Melanocyte of skin (primary cell): ENCODE data around the gene ETFBKMT. TPM values are rescaled to one million over a fixed set of nuclear protein-coding genes. Genes with fewer than 3 reads are reported as not detected.

Source experiments
- total RNA-seq, 2 donors: library from RNA; depleted of rRNA; stranded (reverse); fragments of >200 nt; gene quantifications; 2 replicates each; pipeline ENCODE4 v1.2.3, GENCODE V29; 2012

ETFBKMT gene, protein sequence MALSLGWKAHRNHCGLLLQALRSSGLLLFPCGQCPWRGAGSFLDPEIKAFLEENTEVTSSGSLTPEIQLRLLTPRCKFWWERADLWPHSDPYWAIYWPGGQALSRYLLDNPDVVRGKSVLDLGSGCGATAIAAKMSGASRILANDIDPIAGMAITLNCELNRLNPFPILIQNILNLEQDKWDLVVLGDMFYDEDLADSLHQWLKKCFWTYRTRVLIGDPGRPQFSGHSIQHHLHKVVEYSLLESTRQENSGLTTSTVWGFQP
- total RNA-seq, result 1 to 10 TPM; 2.7 to 5.2 TPM

DNA sequence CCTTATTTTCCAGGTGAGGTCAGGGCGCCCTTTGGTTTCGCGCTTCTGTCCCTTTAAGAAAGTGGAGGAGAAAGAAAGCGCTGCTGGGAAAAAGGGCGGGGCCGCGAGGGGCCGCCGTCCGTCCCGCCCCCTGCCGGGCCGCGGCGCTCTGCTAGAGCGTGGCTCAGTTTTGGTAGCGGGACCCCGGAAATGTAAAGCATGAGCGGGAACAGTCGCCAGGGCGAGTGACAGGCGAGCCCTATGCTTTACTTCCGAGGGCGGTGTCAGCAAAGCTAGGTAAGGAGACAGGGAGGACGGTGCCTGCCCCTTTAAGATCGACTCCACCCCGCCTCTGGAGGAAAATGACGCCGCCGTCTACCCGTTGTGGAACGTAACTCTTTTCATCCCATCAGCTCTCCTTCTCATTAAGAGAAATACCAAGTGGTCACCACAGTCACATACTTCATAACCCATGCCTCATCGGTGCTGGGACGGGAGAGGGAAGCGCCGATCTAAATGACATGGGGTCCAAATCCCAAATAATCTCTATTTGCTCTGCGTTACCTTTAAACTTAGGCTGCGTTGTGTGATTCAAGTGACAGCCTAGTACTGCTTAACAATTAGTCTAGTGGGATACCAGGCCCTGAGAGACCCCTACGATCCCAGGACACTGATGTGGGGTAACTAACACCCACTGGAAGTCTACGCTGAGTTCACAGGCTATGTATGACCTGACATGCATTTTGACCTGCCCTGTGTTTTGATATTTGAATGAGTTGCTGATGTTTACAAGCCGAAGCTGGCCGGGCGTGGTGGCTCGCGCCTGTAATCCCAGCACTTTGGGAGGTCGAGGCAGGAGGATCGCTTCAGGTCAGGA lies at the start of gene ETFBKMT:
TSS of gene ETFBKMT (plus strand) at position 602 of the 856 bp plus-strand sequence. CDS start 2,266 bp downstream, outside the sequence.

Other genes with a start within 250 kb of the ETFBKMT start
- 10 to 100 TPM; 17.2 to 18.0 TPM for gene DENND5B, start 68.6 kb upstream of the ETFBKMT start, total RNA-seq
- 1 to 10 TPM; 6.2 to 6.3 TPM for gene AMN1, start 69.3 kb downstream of the ETFBKMT start, total RNA-seq